SK-N-MC (cell line): ENCODE data around the gene KRTAP10-8.

Experiments used
- EZH2 ChIP-seq: fragments of 200-600 bp; sonication (generic); IDR thresholded peaks from one replicate; pipeline ENCODE4 v1.6.1; 2017; ENCODE audit warnings: antibody characterized with exemption
- FOXP2 ChIP-seq: optimal IDR thresholded peaks from 2 replicates; pipeline ENCODE3; 2011; ENCODE audit warnings: mild to moderate bottlenecking, moderate library complexity; ENCODE audit not compliant: insufficient read depth; ENCODE audit errors: extremely low read length, control extremely low read depth

GRCh38 chr21:44654576-44655175 lies 42.8 kb downstream of the KRTAP10-8 start, which contains the start of gene KRTAP12-4:
- TF ChIP-seq FOXP2 (no peak), EZH2 (no peak)
